HepG2 (cell line): ENCODE data around the gene PON1. TPM values are rescaled to one million over a fixed set of nuclear protein-coding genes. Genes with fewer than 3 reads are reported as not detected.
A peak's percentile ranks its signal among the peaks of the same experiment; 100 is the strongest.

Experiments used
- AHR ChIP-seq: IDR thresholded peaks from 2 replicates; pipeline ENCODE4 v1.6.1; 2018; ENCODE audit warnings: missing genetic modification reagents, missing compliant biosample characterization
- CHCHD3 ChIP-seq: sonication (generic); formaldehyde crosslinking; IDR thresholded peaks from 2 replicates; pipeline ENCODE4 v1.8.0; 2022; ENCODE audit warnings: mild to moderate bottlenecking, missing genetic modification reagents, moderate library complexity
- DR1 ChIP-seq: sonication (generic); formaldehyde crosslinking; IDR thresholded peaks from 2 replicates; pipeline ENCODE4 v1.8.0; 2021; ENCODE audit warnings: mild to moderate bottlenecking, missing genetic modification reagents, inconsistent platforms
- ETV6 ChIP-seq: sonication (generic); formaldehyde crosslinking; conservative IDR thresholded peaks from 2 replicates; pipeline ENCODE4 v1.4.0; 2020; ENCODE audit warnings: missing genetic modification reagents
- FOXA1 ChIP-seq, 2 experiments: fragments of 450-650 bp in 1 of 2; sonication (generic) in 1 of 2; formaldehyde crosslinking in 1 of 2; IDR thresholded peaks; 2 replicates each; pipeline versions ENCODE4 v1.4.0 to v1.6.1; 2016 to 2020; ENCODE audit warnings: missing genetic modification reagents in 1 of 2
- GMEB1 ChIP-seq: sonication (generic); formaldehyde crosslinking; IDR thresholded peaks from 2 replicates; pipeline ENCODE4 v1.5.1; 2020; ENCODE audit warnings: missing genetic modification reagents, mild to moderate bottlenecking, borderline replicate concordance
- GZF1 ChIP-seq: sonication (generic); formaldehyde crosslinking; IDR thresholded peaks from 2 replicates; pipeline ENCODE4 v1.5.1; 2020; ENCODE audit warnings: mild to moderate bottlenecking, missing genetic modification reagents
- HIVEP1 ChIP-seq: sonication (generic); formaldehyde crosslinking; IDR thresholded peaks from 2 replicates; pipeline ENCODE4 v1.4.0; 2020; ENCODE audit warnings: mild to moderate bottlenecking, missing genetic modification reagents
- HNF4G ChIP-seq, 2 experiments: sonication (generic) in 1 of 2; formaldehyde crosslinking in 1 of 2; IDR thresholded peaks; 2 replicates each; pipeline versions ENCODE4 v1.4.0 to v1.6.1; 2011 to 2020; ENCODE audit warnings: borderline replicate concordance in 2 of 2, low read depth in 2 of 2, mild to moderate bottlenecking in 2 of 2, low read length in 1 of 2, missing genetic modification reagents in 1 of 2, moderate library complexity in 1 of 2
- MLX ChIP-seq: IDR thresholded peaks from 2 replicates; pipeline ENCODE4 v1.6.1; 2016
- MTA3 ChIP-seq: sonication (generic); formaldehyde crosslinking; IDR thresholded peaks from 2 replicates; pipeline ENCODE4 v1.4.0; 2020; ENCODE audit warnings: missing genetic modification reagents
- NCOA2 ChIP-seq: sonication (generic); formaldehyde crosslinking; IDR thresholded peaks from 2 replicates; pipeline ENCODE4 v1.8.0; 2022; ENCODE audit warnings: inconsistent platforms
- NCOR1 ChIP-seq: fragments of 200-600 bp; sonication (generic); IDR thresholded peaks from 2 replicates; pipeline ENCODE4 v1.7.0; 2017; ENCODE audit warnings: antibody characterized with exemption, low read length, borderline replicate concordance
- PAXIP1 ChIP-seq: sonication (generic); formaldehyde crosslinking; conservative IDR thresholded peaks from 2 replicates; pipeline ENCODE4 v1.4.0; 2020; ENCODE audit warnings: mild to moderate bottlenecking, missing genetic modification reagents, moderate library complexity
- SNRNP70 ChIP-seq: fragments of 200-400 bp; formaldehyde crosslinking; IDR thresholded peaks from 2 replicates; pipeline ENCODE4 v1.6.1; 2017; ENCODE audit warnings: mild to moderate bottlenecking, low read depth, low read length, moderate library complexity
- ZFAT ChIP-seq: sonication (generic); formaldehyde crosslinking; conservative IDR thresholded peaks from 2 replicates; pipeline ENCODE4 v1.8.1; 2023; ENCODE audit warnings: missing genetic modification reagents, inconsistent platforms
- ZNF383 ChIP-seq: sonication (generic); formaldehyde crosslinking; IDR thresholded peaks from 2 replicates; pipeline ENCODE4 v1.4.0; 2020; ENCODE audit warnings: missing genetic modification reagents, mild to moderate bottlenecking, borderline replicate concordance
- ZNF644 ChIP-seq: IDR thresholded peaks from 2 replicates; pipeline ENCODE4 v1.6.1; 2016; ENCODE audit warnings: low read depth
- ZUFSP ChIP-seq: sonication (generic); formaldehyde crosslinking; IDR thresholded peaks from 2 replicates; pipeline ENCODE4 v1.9.0; 2021; ENCODE audit warnings: missing genetic modification reagents, mild to moderate bottlenecking, borderline replicate concordance
- polyA plus RNA-seq, 8 experiments: library from polyadenylated mRNA; depleted of rRNA in 3 of 8; stranded (reverse) in 7 of 8; unstranded in 1 of 8; fragments of >200 nt; fragmentation: Illumina TruSeq in 4 of 8; extraction: Trizol in 4 of 8; gene quantifications; 2 replicates each; pipeline versions ENCODE4 v1.2.1 to v1.2.3, GENCODE V29; 2011 to 2016; ENCODE audit warnings: low read depth in 4 of 8, missing spikeins in 1 of 8, mixed read lengths in 1 of 8; ENCODE audit not compliant: insufficient read depth in 1 of 8
- total RNA-seq, 5 experiments: library from RNA; depleted of rRNA; stranded (reverse); fragments of >200 nt; fragmentation: Illumina TruSeq; extraction: Trizol; gene quantifications; 2 replicates each; pipeline ENCODE4 v1.2.3, GENCODE V29; 2016; ENCODE audit warnings: low read depth in 1 of 5
- TF ChIP-seq, protein P1 (sequence below): sonication (generic); formaldehyde crosslinking; IDR thresholded peaks from 2 replicates; pipeline ENCODE4 v1.8.0; 2022; ENCODE audit warnings: missing genetic modification reagents, low read depth, mild to moderate bottlenecking, borderline replicate concordance

The PON1 gene
- total and polyA plus RNA-seq, 2 of the 13 experiments (the other 11 are each of a cell fraction or from before 2014, with no cell fraction given), result 0.27 to 0.57 TPM

DNA sequence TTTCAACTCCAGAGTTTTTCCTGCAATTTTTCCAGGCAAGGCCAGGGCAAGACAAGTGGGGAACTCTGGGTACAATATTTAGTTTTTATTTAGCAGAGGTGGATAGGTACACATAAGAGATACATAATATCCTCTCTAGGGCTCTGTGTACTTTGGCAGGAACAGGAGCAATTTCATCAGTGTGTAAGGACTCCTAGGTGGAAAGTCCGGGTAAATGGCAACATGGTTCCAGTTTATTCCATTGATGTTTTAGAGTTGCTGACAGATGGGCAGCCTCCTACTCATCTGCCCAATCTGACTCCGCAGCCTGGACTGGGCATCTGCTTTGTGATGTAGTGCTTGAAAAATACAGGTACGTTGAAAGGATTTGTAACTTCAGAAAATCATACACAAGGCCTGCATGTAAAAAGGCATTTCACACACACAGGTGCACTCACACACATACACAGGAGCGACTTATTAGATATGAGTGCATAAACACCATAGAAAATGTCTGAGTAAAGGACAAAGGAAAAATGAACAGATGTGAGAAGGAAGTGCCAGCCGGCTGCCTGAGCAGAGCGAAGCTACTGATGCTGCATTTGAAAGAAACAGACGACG, 5.7 kb downstream of the PON1 start (continued):
- TF ChIP-seq AHR (CRISPR knock-in tag) (no peak), HIVEP1 (CRISPR knock-in tag) (no peak), HNF4G (IDR thresholded peaks at IDR 0.05; ENCODE audit: borderline replicate concordance, low read depth, low read length) (peak; percentile 32; the same call in 1 of the 2 replicates), HNF4G (CRISPR knock-in tag; IDR thresholded peaks at IDR 0.05; ENCODE audit: borderline replicate concordance, low read depth) (no peak), NCOA2 (CRISPR knock-in tag) (no peak), ETV6 (no peak), SNRNP70 (no peak), GMEB1 (CRISPR knock-in tag) (no peak), DR1 (CRISPR knock-in tag) (no peak), MLX (CRISPR knock-in tag) (no peak), CHCHD3 (CRISPR knock-in tag) (no peak), ZFAT (CRISPR knock-in tag) (no peak), ZNF383 (CRISPR knock-in tag) (no peak), ZNF644 (CRISPR knock-in tag) (peak; percentile 67; the same call in 1 of the 2 replicates), GZF1 (CRISPR knock-in tag) (no peak), MTA3 (CRISPR knock-in tag) (no peak), FOXA1 (IDR thresholded peaks at IDR 0.05) (no peak), FOXA1 (CRISPR knock-in tag; IDR thresholded peaks at IDR 0.05) (0 out of 2 replicates have a peak, but pooled peaks have one; percentile 42), ZUFSP (CRISPR knock-in tag) (no peak), NCOR1 (0 out of 2 replicates have a peak, but pooled peaks have one; percentile 27), PAXIP1 (CRISPR knock-in tag) (peak; percentile 39; the same call in 1 of the 2 replicates)
- TF ChIP-seq, protein P1, sequence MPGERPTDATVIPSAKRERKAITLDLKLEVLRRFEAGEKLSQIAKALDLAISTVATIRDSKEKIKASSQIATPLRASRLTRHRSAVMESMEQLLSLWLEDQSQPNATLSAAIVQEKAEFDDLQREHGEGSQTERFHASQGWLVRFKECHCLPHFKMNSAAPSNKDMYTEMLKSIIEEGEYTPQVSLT (CRISPR knock-in tag), result no peak
